Measurements from ENCODE around the gene GRM4.

GRCh38 chr6:34131326-34132290 lies 14.3 kb downstream of the GRM4 start:
- TF ChIP-seq CTCF (conservative IDR thresholded peaks at IDR 0.05) (no peak), EZH2 (IDR thresholded peaks at IDR 0.05; ENCODE audit: low read depth) (no peak)

All from PC-9 (cell line).